ENCODE results near the gene RTN4. TPM values are rescaled to one million over a fixed set of nuclear protein-coding genes. Genes with fewer than 3 reads are reported as not detected.

Gene RTN4
- total RNA-seq, 4 donors from 2014 or later = 119 to 205 (median 154) TPM

- no peak for DNase-seq
- Histone ChIP-seq H3K4me1 (no peaks in the 10 kb centered on the region), H3K27me3 (no peaks in the 10 kb centered on the region), H3K27ac (no peak overlapping the region), H3K36me3 (no peaks in the 10 kb centered on the region), H3K4me3 (no peak overlapping the region), H3K9me3 (no peaks in the 10 kb centered on the region)
- TF ChIP-seq POLR2A (IDR thresholded peaks at IDR 0.05) (no peak), CTCF (IDR thresholded peaks at IDR 0.05) (no peak)
- intact Hi-C loops (cut with DNase I; ENCODE audit: low total_unique reads) = no loop called here
Observed at GRCh38 chr2:55061523-55062344, 11.5 kb upstream of the RTN4 start.

- intact Hi-C loops (cut with DNase I; ENCODE audit: low total_unique reads) = loop anchor here (5.0 kb wide), 1 partner anchor 38 kb away; no protein-coding TSS in a partner anchor
- no peak for DNase-seq
Observed at GRCh38 chr2:55059793-55060192, 9.5 kb upstream of the RTN4 start.

GRCh38 chr2:55057474-55057873, 7.2 kb upstream of the RTN4 start:
- intact Hi-C loops (cut with DNase I; ENCODE audit: low total_unique reads) = loop anchor here (5.0 kb wide), 1 partner anchor 40 kb away; no protein-coding TSS in a partner anchor
- Histone ChIP-seq H3K9me3 (no peaks in the 10 kb centered on the region), H3K27ac (no peak overlapping the region), H3K36me3 (no peaks in the 10 kb centered on the region), H3K27me3 (no peaks in the 10 kb centered on the region), H3K4me3 (no peak overlapping the region), H3K4me1 (no peaks in the 10 kb centered on the region)
- no peak for DNase-seq
- TF ChIP-seq CTCF (IDR thresholded peaks at IDR 0.05) (no peak), POLR2A (IDR thresholded peaks at IDR 0.05) (no peak)

More at GRCh38 chr2:55059793-55060192, 9.5 kb upstream of the RTN4 start:
- no peaks in the 10 kb centered on the region for H3K9me3 ChIP-seq
- no peaks in the 10 kb centered on the region for H3K4me1 ChIP-seq
- H3K36me3 ChIP-seq = no peaks in the 10 kb centered on the region
- no peak overlapping the region for H3K27ac ChIP-seq
- H3K27me3 ChIP-seq = no peaks in the 10 kb centered on the region
- TF ChIP-seq POLR2A (IDR thresholded peaks at IDR 0.05) (no peak), CTCF (IDR thresholded peaks at IDR 0.05) (no peak)
- H3K4me3 ChIP-seq = no peak overlapping the region

GRCh38 chr2:55056024-55056521, 5.8 kb upstream of the RTN4 start:
- intact Hi-C loops (cut with DNase I; ENCODE audit: low total_unique reads) = loop anchor here (5.0 kb wide), 1 partner anchor 41 kb away; no protein-coding TSS in a partner anchor

More at GRCh38 chr2:55056024-55056521, 5.8 kb upstream of the RTN4 start:
- peaks cover 0 to 9% of the 10 kb centered on the region in 2 donors for H3K4me1 ChIP-seq
- DNase-seq = no peak
- H3K9me3 ChIP-seq = no peaks in the 10 kb centered on the region
- no peak overlapping the region for H3K27ac ChIP-seq
- no peaks in the 10 kb centered on the region for H3K36me3 ChIP-seq
- no peak overlapping the region for H3K4me3 ChIP-seq
- TF ChIP-seq POLR2A (IDR thresholded peaks at IDR 0.05) (no peak), CTCF (IDR thresholded peaks at IDR 0.05) (no peak)
- no peaks in the 10 kb centered on the region for H3K27me3 ChIP-seq

Measured in uterus (tissue), 4 donors.